Suprapubic skin (tissue), 4 donors: ENCODE results near the gene CA6.

Experiments used
- EP300 ChIP-seq: sonication (generic); formaldehyde crosslinking; IDR thresholded peaks from one replicate; pipeline ENCODE4 v1.6.1; 2017; ENCODE audit warnings: antibody characterized with exemption
- POLR2AphosphoS5 ChIP-seq, 3 donors: sonication (generic); formaldehyde crosslinking; IDR thresholded peaks; one replicate each; pipeline ENCODE4 v1.6.1; 2017; ENCODE audit warnings: antibody characterized with exemption in 3 of 3
- TF ChIP-seq, protein P1 (sequence below), 2 donors: fragments of 200-600 bp in 1 of 2; fragments of 450-650 bp in 1 of 2; sonication (generic) in 1 of 2; IDR thresholded peaks; one replicate each; pipeline ENCODE4 v1.5.1; 2016 to 2019; ENCODE audit warnings: antibody characterized with exemption in 2 of 2, mild to moderate bottlenecking in 1 of 2, moderate library complexity in 1 of 2

DNA sequence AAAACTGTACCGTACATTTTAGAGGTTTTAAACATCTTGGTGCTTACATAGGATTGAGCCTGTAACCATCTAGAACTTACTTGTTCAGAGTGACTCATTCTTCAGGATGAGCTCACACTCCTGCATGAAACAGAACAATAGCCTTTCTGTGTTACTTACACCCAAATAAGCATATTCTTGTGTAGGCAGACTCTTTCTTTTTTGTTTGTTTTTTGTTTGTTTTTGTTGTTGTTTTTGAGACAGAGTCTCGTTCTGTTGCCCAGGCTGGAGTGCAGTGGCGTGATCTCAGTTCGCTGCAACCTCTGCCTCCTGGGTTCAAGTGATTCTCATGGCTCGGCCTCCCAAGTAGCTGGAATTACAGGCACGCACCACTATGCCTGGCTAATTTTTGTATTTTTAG is 3.8 kb upstream of the CA6 start:
- TF ChIP-seq, protein P1, sequence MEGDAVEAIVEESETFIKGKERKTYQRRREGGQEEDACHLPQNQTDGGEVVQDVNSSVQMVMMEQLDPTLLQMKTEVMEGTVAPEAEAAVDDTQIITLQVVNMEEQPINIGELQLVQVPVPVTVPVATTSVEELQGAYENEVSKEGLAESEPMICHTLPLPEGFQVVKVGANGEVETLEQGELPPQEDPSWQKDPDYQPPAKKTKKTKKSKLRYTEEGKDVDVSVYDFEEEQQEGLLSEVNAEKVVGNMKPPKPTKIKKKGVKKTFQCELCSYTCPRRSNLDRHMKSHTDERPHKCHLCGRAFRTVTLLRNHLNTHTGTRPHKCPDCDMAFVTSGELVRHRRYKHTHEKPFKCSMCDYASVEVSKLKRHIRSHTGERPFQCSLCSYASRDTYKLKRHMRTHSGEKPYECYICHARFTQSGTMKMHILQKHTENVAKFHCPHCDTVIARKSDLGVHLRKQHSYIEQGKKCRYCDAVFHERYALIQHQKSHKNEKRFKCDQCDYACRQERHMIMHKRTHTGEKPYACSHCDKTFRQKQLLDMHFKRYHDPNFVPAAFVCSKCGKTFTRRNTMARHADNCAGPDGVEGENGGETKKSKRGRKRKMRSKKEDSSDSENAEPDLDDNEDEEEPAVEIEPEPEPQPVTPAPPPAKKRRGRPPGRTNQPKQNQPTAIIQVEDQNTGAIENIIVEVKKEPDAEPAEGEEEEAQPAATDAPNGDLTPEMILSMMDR (IDR thresholded peaks at IDR 0.05): no peak
- TF ChIP-seq POLR2AphosphoS5 (IDR thresholded peaks at IDR 0.05): no peak
- TF ChIP-seq EP300: no peak
